GM19099 (cell line): ENCODE results near the gene G3BP1.

ENCODE experiments used
- POLR2A ChIP-seq: IDR thresholded peaks from 3 replicates; pipeline ENCODE4 v1.6.1; 2011; ENCODE audit warnings: low read depth; ENCODE audit not compliant: insufficient read length; ENCODE audit errors: extremely low read depth

The G3BP1 gene

DNA sequence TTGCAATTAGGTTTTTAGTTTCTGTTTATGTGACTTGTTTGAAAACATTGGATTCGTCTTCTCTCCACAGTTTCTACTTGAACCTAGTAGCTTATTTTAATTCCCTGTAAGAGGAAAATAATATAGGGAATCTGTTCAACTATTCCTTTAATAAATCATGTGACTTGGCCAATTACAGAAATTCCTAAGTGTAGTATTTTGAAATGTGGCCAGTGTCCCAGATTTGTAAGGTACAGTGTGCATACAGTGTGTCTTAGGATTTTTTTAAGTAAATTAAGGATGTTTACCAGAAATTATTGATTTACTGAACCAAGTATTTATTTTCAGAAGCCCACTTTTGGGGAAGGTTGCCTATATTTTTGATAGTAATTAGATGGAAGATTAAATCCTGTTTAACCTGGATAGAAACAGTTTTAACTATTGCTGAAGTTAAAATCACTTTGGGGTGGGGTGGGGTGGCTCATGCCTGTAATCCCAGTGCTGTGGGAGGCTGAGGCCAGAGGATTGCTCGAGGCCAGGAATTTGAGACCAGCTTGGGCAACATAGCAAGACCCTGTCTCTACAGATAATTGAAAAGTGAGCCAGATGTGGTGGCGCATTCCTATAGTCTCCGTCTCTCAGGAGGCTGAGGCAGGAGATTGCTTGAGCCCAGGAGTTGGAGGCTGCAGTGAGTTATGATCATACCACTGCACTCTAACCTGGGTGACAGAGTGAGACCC is 36.9 kb downstream of the G3BP1 start:
- TF ChIP-seq POLR2A: no peak

DNA sequence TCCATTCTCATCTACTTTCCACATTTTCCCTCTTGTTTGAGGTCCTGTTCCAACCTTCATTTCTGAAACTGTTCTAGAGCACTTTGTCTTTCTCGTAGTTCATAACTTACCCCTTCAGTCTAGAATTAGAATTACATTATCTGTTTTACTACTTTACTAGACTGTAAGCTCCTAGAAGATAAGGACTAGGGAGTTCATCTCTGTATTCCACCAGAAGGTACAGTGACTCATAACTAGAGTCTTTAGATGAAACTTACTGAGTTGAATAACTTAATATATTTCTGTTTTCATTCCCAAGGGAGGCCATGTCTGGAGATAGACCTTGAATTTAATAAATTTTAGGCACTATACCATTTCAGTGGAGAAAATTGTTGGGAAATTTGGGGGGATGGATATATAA is 38.7 kb downstream of the G3BP1 start:
- TF ChIP-seq POLR2A: no peak

DNA sequence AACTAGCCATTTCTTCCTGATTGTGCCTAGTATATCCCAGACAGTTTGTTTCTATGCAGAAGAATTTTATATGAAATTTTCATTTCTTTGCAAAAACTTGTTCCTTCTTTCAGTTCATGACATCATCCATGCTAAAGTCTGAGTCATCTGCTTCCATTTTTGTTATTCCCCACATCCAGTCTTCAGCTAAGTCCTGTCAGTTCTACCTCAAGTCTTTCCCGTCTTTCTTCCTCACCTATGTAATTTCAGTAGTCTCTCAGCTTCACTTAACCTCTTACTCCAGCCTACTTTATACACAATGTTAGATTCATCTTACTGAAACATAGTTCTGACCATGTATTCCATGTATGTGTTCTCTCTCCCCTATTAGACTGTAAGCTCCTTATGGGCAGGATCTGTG is 39.1 kb downstream of the G3BP1 start:
- TF ChIP-seq POLR2A: no peak

DNA sequence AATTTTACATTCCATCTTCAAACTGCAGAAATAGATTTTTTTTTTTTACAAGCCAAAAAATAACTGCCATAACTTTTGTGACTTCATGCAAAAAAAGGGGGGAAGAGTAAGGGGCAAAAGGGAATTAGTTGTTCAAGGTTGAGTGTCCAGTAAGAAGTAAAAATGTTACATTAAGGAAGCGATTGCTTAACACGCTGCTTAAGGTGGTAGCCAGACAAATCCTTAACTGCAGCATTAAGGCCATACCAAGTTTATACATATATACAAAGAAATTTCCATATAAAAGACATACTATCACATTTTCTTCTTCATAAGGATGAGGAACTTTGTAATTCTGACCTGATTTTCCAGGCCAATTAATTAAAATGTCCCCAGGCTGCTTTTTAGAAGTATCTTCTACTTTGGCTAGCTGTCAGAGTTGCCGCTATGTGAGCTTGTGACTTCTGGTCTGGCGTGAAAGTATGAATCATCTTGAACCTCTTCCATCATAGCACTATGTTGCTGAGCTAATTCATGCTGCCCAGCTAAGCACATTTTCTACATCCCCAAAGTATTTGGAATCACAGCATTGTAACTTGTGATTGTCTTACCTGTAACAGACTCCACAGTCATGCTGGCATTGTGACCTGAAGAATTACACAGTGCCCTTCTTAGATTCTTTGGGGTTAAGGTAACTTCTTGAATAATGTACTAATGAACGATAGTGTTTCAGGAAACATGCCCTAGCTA is 40.0 kb downstream of the G3BP1 start:
- no peak for TF ChIP-seq POLR2A

DNA sequence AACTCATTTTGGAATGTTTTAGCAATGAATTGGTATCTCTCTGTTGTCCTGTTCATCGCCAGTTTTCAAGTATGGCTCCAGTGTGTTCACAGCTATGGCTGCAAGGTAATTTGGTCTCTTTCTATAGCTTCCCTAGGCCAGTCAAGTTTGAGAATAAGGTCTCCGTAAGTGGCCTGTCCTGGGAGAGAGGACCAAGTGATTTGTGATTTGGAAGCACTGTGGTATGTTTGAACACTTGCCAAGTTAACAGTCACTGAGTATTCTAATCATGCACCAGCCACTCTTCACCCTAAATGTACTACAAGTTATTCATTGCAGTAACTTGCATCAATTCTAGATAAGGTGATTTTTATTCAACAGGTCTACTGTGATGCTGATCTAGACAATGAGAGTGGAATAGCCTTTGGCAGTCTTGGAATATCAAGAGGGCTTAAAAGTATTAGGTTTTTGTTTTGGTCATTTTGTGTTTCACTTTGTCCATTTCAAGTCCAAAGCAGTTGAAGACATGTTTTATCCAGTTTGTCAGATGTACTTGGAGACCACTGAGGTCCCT is 41.1 kb downstream of the G3BP1 start:
- no peak for TF ChIP-seq POLR2A

DNA sequence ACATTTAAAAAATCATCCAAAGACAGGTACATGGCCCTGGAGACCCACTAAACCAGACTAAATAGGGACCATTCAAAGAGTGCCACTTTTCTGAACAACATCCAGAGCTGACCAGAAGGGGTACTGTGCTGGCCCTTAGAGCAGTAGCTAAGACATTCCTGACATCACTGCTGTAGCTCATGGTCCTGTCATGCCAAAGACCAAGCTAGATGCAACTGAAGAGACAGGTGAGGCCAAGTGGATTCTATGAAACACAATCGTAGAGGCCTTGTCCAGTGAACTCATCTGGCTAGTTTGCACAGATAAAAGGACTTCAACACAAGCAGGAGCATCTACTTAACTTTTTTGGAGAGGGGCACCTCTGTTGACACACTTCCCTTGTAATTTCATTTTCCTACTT is 43.3 kb downstream of the G3BP1 start:
- no peak for TF ChIP-seq POLR2A

DNA sequence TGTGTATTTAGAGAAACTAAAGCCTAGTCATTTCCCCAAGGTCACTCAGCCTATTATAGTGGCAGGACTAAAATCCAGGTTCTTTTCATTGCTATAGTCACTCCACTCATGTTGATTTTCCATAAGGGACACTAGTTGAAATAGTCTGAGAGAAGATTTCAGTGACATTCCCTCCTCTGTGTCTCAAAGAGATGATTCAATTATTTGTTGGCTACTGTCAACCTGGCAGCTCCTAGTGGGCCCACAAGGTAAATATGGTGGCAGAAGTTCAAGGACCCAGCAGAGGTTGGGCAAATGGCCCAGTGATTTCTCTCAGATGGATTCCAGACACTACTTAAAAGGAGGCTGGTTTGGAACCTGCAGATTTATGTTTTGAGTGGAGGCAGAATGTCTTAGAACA is 48.1 kb downstream of the G3BP1 start:
- TF ChIP-seq POLR2A: no peak

DNA sequence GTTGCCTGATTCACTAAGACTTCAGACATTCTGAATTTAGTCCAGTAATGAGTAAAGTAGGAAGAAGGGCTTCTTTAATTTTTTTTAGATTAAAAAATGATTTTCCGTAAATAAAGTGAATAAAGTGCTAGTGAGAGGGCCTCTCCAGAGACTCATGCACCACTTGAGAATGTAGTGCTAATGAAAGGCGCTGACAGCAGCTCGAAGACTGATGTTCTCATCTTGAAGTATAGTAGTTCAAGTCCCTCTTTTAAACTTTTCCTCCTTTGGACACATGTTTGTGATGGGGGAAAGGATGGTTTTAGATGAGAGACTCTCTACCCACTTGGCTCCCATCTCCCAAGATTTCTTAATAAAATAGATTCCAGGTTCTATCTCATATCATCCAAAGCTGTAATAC is 48.5 kb downstream of the G3BP1 start:
- no peak for TF ChIP-seq POLR2A

DNA sequence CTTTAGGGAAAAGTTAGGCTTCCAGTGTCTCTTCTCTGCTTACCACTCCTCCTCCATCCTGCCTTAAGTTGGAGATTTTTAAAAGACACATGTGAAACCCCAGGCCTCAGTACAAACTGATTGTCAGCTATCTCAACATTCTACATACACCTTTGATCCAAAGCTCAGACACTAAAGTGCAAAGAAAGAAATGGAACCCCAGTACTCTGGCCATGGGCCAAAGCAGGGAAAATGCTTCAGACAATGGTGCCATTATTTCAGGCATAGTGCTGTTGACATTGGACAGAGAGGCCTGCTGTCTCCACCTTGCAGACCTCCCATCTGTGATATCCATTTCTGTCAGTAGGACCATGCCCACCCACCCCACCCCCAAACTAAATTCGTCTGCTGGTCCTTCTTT is 49.1 kb downstream of the G3BP1 start:
- no peak for TF ChIP-seq POLR2A

DNA sequence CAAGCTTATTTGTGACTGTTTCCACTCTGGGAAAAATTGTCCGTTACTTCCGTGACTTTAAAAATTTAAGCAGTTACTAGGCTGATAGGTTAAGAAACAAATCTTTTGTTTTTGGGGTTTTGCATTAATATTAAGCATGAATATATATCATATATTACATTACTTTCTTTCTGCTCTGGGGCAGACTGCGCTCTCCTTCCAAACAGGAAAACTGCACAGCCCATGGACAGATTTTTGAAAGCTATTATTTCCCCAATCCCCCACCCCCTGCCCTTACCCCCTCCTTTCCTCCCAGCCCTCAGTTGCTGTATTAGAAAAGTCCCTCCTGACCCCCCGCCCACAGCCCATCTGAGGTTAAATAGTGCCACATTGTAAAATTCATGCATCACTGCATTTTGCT is 50.4 kb downstream of the G3BP1 start:
- TF ChIP-seq POLR2A: no peak

DNA sequence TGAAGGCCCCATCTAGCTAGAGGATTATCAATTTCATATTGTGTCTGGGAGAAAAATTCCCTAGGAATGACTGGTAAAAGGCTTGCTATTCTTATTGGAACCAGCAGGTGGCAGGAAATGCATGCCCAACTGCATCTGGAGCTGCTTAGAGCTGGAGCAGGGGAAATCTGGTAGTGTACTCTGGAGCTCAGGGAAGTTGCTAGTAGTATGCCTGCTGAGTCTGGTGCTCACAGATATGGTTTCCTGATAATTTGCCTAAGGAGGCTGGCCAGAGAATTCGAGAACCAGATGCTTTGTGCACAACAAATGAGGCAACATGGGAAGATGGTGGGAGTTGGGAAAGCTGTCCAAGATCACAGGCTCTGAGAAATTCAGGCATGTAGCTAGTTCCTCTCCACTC is 53.7 kb downstream of the G3BP1 start:
- TF ChIP-seq POLR2A: no peak

DNA sequence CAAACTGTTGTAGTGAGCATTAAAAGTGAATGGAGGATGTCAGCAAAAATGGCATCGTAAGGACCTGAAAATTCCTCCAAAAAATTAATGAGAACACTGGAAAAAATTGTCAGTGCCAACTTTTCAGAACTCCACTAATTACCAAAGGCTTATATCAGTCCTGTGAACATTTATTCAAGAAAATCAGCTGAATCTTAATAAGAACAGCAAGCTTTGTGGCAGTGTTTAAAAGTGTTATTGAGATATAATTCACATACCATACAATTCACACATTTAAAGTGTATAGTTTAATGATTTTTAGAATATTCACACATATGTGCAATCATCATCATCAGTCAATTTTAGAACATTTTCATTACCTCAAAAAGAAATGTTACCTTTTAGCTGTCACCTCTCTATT is 57.6 kb downstream of the G3BP1 start:
- TF ChIP-seq POLR2A: no peak

DNA sequence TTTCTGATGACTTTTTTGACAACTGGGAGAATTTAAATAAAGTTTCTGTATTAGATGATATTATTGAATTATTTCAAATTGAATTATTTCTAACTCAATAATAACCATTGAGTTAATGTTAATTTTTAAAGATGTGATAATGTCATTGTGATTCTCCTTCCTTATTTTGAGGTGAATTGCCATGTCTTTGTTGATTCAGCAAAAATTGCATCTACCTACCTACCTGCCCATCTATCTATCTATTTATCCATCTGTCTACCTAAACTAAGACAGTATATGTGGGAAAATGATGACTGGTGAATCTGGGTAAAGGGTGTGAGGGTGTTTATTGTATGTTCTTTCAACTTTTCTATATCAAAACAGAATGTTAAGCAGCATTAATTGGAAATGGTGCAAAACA is 75.0 kb downstream of the G3BP1 start:
- no peak for TF ChIP-seq POLR2A

DNA sequence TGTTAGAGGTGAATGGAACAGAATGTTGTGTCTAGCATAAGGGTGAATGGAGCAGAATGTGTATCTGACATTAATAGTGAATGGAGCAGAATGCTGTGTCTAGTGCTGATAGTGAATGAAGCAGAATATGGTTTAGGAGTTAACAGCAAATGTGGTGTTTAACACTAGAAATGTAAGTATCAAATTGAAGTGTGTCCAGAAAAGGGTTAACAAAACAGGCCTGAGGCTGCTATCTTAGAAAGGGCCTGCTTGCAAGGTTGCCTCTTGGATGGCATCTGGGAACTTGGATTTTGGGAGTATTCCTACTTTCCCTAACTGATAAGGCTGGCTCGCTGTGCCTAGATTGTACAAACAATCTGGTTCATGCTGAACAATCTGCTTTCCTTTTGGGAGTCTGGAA is 76.1 kb downstream of the G3BP1 start:
- TF ChIP-seq POLR2A: no peak

DNA sequence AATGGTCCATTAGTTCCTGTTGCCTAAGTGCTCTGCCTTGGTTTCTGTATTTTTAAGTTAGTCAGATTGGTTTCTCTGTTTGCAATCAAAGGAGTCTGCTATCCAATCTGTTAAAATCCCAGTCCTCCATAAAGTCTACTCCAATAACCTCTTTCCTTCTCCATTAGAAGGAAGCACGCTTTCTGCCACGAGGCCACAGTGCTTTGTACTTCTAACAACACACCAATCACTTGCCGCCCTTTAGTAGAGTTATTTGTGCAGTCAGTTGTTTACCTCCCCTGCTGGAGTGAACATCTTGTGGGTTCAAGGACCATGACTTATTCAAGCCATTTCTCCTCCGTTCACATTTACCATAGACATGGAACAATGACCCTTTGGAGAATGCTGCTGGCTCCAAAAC is 83.9 kb downstream of the G3BP1 start:
- no peak for TF ChIP-seq POLR2A

DNA sequence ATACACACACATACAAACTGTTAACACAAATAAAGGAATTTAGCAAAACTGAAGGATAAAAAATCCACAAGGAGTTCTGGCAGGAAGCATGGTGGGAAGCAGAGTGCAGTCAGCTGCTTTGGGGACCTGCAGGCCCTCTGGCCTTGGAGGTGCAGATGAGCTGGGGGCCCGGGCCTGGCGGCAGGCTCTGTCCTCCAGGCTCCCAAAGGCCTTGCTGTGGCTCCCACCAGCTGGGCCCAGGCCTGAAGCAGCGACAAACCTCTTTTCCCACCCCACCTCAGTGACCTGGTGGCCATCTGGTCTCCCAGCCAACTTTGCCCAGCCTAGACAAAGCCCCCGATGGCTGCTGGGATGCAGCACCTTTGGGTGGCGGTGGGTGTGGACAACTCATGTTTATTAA is 85.1 kb downstream of the G3BP1 start:
- no peak for TF ChIP-seq POLR2A
